Central memory CD8-positive, alpha-beta T cell (primary cell): ENCODE results near the gene RBM15.

ENCODE experiments used
- ATAC-seq: fragments of 150-1000 bp; cut with Tn5 transposase; replicated peaks from 2 replicates; pipeline ENCODE4 v1.10.0; 2022; ENCODE audit warnings: mild to moderate bottlenecking, moderate FRiP score, moderate number of reproducible peaks; ENCODE audit not compliant: poor library complexity, severe bottlenecking; ENCODE audit errors: extremely low read depth
- DNase-seq, 2 donors: peaks; one replicate each; pipeline ENCODE4 v3.0.0; 2021; ENCODE audit warnings: low spot score in 2 of 2
- H3K27ac Mint-ChIP-seq: one replicate; pipeline ENCODE4 v1.8.0; 2022; ENCODE audit warnings: low read depth, mild to moderate bottlenecking, moderate library complexity, mixed read lengths
- H3K27me3 Mint-ChIP-seq: one replicate; pipeline ENCODE4 v1.8.0; 2022; ENCODE audit warnings: mixed read lengths
- H3K36me3 Mint-ChIP-seq: one replicate; pipeline ENCODE4 v1.8.0; 2022; ENCODE audit warnings: mild to moderate bottlenecking, moderate library complexity, mixed read lengths; ENCODE audit not compliant: insufficient read depth
- H3K4me1 Mint-ChIP-seq: one replicate; pipeline ENCODE4 v1.8.0; 2022; ENCODE audit warnings: mixed read lengths
- H3K4me3 Mint-ChIP-seq: one replicate; pipeline ENCODE4 v1.8.0; 2022; ENCODE audit warnings: mild to moderate bottlenecking, moderate library complexity, mixed read lengths
- H3K9me3 Mint-ChIP-seq: one replicate; pipeline ENCODE4 v1.8.0; 2022; ENCODE audit warnings: mixed read lengths

Gene RBM15

DNA sequence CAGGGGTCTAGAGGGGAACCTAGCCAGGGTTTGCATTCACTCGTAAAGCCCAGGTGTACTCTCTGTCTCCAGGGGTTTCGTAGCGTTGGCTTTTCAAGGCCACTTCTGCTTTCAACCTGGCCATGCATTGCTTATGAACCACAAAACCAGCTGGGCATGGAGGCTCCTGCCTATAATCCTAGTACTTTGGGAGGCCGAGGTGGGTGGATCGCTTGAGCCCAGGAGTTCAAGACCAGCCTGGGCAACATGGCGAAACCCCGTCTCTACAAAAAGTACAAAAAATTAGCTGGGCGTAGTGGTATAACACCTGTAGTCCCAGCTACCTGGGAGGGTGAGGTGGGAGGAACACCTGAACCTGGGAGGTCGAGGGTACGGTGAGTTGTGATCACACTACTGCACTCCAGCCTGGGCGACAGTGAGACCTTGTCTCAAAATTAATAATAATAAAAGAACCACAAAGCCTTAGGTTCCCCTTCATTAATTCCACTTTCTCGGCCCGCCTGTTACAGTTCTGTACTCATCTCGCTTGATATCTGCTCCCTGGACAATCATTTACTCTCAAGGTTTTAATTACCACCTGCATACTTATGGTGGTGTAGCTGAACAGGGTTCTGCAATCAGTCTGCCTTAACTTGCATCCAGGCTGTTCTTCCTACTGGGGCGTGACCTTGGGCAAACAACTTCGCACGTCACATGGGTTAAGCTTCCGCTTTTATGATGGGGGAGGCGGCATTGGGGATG lies 45.6 kb downstream of the RBM15 start:
- H3K36me3 Mint-ChIP-seq, result no peaks in the 10 kb centered on the region
- DNase-seq (no peak), ATAC-seq (no peak)
- no peaks in the 10 kb centered on the region for H3K9me3 Mint-ChIP-seq
- no peaks in the 10 kb centered on the region for H3K27me3 Mint-ChIP-seq
- peaks cover 15% of the 10 kb centered on the region for H3K4me1 Mint-ChIP-seq
- no peak overlapping the region for H3K4me3 Mint-ChIP-seq
- H3K27ac Mint-ChIP-seq, result peak overlapping the region; percentile 83

- ATAC-seq (no peak), DNase-seq (no peak)
- Mint-ChIP-seq H3K4me1 (peaks cover 15% of the 10 kb centered on the region), H3K27me3 (no peaks in the 10 kb centered on the region), H3K36me3 (no peaks in the 10 kb centered on the region), H3K4me3 (no peak overlapping the region), H3K27ac (no peak overlapping the region), H3K9me3 (no peaks in the 10 kb centered on the region)
Measured at GRCh38 chr1:110385369-110385768, 46.2 kb downstream of the RBM15 start.

GRCh38 chr1:110387048-110387754 lies 48.0 kb downstream of the RBM15 start:
- no peak overlapping the region for H3K27ac Mint-ChIP-seq
- no peaks in the 10 kb centered on the region for H3K9me3 Mint-ChIP-seq
- no peaks in the 10 kb centered on the region for H3K36me3 Mint-ChIP-seq
- no peak for DNase-seq
- ATAC-seq, result no peak
- H3K4me3 Mint-ChIP-seq, result no peak overlapping the region
- no peaks in the 10 kb centered on the region for H3K27me3 Mint-ChIP-seq
- peaks cover 15% of the 10 kb centered on the region for H3K4me1 Mint-ChIP-seq

DNA sequence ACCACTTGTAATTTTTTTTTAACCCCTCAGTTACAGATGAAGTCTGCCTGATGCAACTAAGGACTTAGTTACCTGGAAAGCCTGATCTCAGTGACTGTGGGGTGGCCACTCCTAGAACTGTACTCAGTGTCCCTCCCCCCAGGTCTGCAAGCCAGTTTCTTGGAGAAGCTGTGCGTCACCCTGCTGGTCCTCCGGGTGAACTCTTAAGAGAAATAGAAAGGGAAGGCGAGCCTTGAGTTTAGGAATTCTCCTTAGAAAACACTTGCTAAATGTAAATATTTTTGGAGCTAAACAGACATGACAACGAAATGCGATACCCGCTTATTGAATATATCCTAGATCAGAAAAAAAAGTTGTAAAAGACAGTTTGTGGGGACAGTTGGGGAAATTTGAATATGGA lies 50.9 kb downstream of the RBM15 start:
- Mint-ChIP-seq H3K27me3 (no peaks in the 10 kb centered on the region), H3K4me1 (no peaks in the 10 kb centered on the region), H3K9me3 (no peaks in the 10 kb centered on the region), H3K36me3 (no peaks in the 10 kb centered on the region), H3K27ac (no peak overlapping the region), H3K4me3 (no peak overlapping the region)
- no peak for ATAC-seq
- no peak for DNase-seq

GRCh38 chr1:110390692-110391245 lies 51.6 kb downstream of the RBM15 start, which contains the start of gene SLC16A4:
Gene SLC16A4 (minus strand): TSS chr1:110391026. CDS start chr1:110389323, 1,703 bp downstream.
- Mint-ChIP-seq H3K36me3 (no peaks in the 10 kb centered on the region), H3K4me1 (no peaks in the 10 kb centered on the region), H3K9me3 (no peaks in the 10 kb centered on the region), H3K27ac (no peak within 1 kb of the TSS), H3K4me3 (no peak within 1 kb of the TSS), H3K27me3 (no peaks in the 10 kb centered on the region)
- DNase-seq (no peak), ATAC-seq (no peak)

GRCh38 chr1:110393286-110393685 lies 54.1 kb downstream of the RBM15 start:
- ATAC-seq (no peak), DNase-seq (no peak)
- H3K36me3 Mint-ChIP-seq, result peaks cover under 1% of the 10 kb centered on the region
- no peaks in the 10 kb centered on the region for H3K9me3 Mint-ChIP-seq
- no peaks in the 10 kb centered on the region for H3K27me3 Mint-ChIP-seq
- no peak overlapping the region for H3K4me3 Mint-ChIP-seq
- H3K27ac Mint-ChIP-seq, result no peak overlapping the region
- H3K4me1 Mint-ChIP-seq, result no peaks in the 10 kb centered on the region

DNA sequence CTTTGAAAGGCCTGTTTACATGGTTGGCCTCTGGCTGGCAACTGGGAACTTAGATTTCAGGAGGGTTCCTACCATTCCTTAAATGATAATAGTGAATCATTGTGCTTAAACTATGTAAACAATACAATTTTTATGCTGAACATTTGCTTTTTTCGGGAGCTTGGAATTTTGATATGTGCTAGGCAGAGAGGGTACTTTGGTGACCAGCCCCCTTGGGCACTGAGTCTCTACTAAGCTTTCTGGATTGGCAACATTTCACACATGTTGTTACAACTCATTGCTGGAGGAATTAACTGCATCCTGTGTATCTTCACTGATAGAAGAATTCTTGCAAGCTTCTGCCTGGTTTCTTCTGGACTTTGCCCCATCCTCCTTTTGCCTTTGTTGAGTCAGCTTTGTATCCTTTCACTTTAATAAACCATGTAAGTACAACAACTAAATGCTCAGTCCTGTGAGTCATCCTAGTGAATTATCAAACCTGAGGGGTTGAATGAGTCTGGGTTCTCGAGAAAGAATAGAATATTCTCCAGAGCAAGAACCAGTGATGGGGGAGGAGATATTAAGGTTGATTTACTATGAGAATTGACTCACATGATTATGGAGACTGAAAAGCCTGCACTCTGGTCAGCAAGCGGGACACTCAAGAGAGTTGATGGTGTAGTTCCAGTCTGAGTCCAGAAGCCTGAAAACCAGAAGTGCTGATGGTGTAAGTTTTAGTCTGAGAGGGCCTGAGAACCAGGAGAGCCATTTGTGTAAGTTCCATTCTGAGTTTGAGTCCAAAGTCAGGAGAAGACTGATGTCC lies 54.7 kb downstream of the RBM15 start:
- H3K4me1 Mint-ChIP-seq, result no peaks in the 10 kb centered on the region
- peaks cover 7% of the 10 kb centered on the region for H3K36me3 Mint-ChIP-seq
- H3K9me3 Mint-ChIP-seq, result no peaks in the 10 kb centered on the region
- ATAC-seq, result no peak
- DNase-seq, result no peak
- H3K27ac Mint-ChIP-seq, result no peak overlapping the region
- H3K4me3 Mint-ChIP-seq, result no peak overlapping the region
- no peaks in the 10 kb centered on the region for H3K27me3 Mint-ChIP-seq

GRCh38 chr1:110394493-110394820 lies 55.3 kb downstream of the RBM15 start:
- no peaks in the 10 kb centered on the region for H3K27me3 Mint-ChIP-seq
- peaks cover 12% of the 10 kb centered on the region for H3K36me3 Mint-ChIP-seq
- ATAC-seq (no peak), DNase-seq (no peak)
- no peaks in the 10 kb centered on the region for H3K4me1 Mint-ChIP-seq
- H3K4me3 Mint-ChIP-seq, result no peak overlapping the region
- no peaks in the 10 kb centered on the region for H3K9me3 Mint-ChIP-seq
- H3K27ac Mint-ChIP-seq, result no peak overlapping the region
